Activated CD8-positive, alpha-beta memory T cell treated with anti-CD3 and anti-CD28 coated beads for 48 hours (primary cell): ENCODE data around the gene GALNT9.
"Not testable (repeated sequence)": the region's sequence is repeated elsewhere in the genome, so short reads cannot be mapped to it uniquely, and the experiment has no call there.

ENCODE experiments used
- DNase-seq, 3 experiments: peaks; one replicate each; pipeline ENCODE4 v3.0.0-alpha.2; 2020; ENCODE audit warnings: low read depth in 2 of 3, low spot score in 2 of 3

GALNT9 gene

DNA sequence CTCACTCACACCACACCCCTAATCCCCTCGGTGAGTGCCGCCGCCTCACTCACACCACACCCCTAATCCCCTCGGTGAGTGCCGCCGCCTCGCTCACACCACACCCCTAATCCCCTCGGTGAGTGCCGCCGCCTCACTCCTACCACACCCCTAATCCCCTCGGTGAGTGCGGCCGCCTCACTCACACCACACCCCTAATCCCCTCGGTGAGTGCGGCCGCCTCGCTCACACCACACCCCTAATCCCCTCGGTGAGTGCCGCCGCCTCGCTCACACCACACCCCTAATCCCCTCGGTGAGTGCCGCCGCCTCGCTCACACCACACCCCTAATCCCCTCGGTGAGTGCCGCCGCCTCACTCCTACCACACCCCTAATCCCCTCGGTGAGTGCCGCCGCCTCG, 179.9 kb downstream of the GALNT9 start:
- DNase-seq, result not testable (repeated sequence)

DNA sequence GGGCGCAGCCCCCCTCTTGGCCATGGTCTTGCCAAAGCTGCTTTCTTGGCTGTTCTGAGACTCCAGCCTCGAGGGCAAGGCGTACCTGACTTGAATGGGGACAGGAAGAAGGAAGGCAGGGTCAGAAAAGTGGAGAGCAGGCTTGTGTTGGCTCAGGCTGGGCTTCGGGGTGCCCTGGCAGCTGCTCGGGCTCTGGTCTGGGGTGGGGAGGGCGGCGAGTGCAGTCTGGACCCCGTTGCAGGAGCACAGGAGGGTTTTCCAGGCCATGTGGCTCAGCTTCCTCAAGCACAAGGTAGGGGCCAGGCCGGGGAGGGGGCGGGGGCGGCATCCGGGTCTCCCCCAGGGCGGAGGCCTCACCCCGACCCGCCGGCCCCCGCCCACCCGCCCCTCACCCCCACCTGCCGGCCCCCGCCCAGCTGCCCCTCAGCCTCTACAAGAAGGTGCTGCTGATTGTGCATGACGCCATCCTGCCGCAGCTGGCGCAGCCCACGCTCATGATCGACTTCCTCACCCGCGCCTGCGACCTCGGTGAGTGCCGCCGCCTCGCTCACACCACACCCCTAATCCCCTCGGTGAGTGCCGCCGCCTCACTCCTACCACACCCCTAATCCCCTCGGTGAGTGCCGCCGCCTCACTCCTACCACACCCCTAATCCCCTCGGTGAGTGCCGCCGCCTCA, 180.9 kb downstream of the GALNT9 start:
- DNase-seq, result no peak

DNA sequence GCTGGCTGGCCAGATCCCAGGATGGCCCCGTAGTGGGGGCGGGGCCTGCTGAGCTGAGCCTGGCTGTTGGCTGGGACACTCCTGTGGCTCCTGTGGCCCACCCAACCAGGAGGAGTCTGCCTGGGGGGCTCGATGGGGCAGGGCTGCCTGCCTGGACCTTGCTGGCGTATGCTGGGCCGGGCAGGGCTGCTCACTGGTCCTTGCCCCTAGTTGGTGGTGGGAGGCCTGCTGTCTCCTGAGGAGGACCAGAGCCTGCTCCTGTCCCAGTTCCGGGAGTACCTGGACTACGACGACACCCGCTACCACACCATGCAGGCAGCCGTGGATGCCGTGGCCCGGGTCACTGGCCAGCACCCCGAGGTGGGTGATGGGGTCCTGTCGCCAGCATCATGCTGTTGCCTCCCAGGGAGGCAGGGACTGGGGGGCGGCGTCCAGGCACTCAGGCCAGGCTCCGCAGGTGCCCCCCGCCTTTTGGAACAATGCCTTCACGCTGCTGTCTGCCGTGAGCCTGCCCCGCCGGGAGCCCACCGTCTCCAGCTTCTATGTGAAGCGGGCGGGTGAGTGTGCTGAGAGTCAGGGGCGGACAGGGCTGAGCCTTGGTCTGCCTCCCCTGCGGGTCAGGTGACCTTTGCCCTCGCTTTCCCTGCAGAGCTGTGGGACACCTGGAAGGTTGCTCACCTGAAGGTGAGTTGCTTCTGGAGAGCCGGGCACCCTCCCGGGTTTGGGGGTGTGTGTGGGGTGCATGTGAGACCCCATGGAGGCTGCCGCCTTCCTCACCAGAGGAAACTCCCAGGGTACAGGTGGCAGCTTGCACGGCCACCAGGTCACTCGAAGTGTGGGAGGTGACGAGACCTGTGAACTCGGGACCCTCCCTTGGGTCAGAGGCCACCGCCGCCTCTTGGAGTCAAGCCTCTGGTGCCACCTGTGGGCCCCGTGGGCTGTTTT, 181.7 kb downstream of the GALNT9 start:
- no peak for DNase-seq

DNA sequence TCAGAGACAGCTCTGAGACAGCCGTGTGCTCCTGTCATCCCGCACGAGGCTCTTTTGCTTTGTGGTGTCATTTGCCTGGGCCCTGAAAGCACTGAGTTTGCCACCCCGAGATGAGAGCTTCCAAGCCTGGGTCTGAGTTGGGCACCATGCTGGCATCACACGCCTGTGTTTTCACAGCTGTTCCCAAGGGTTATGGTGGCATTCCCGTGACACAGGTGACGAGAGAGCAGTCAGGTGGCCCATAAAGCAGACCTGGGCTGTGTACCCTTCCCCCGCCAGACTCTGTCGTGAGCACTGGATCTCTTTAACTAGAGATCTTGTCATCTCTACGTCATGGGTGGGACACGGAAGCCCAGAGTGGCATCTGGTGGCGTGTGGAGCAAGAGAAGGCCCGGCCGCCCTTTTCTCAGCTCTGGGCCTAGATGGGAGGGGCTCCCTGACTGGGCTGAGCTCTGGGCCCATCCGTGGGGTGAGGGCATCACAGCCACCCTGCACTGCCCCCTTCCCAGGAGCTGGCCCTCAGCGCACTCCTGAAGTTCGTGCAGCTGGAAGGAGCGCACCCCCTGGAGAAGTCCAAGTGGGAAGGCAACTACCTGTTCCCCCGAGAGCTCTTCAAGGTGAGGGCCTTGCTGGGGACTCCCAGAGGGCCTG, 182.5 kb downstream of the GALNT9 start:
- no peak for DNase-seq
